A549 (cell line): Measurements from ENCODE around the gene BMPER. TPM values are rescaled to one million over a fixed set of nuclear protein-coding genes. Genes with fewer than 3 reads are reported as not detected.

Experiments used
- ATAC-seq, 2 experiments: fragments of 200-7000 bp in 1 of 2; fragments of >200 bp in 1 of 2; cut with Nextera tagmentation in 1 of 2; cut with Tn5 transposase in 1 of 2; 3 replicates each; pipeline versions ENCODE4 v1.8.0 to v1.9.1; 2018 to 2020; ENCODE audit warnings: mild to moderate bottlenecking in 1 of 2, moderate library complexity in 1 of 2
- CTCF ChIA-PET: fragments of 300-600 bp; sonication (Branson Sonifier 250); formaldehyde crosslinking; extraction: SDS; loops from one replicate; lab custom pipeline; 2021; ENCODE audit warnings: antibody characterized with exemption, inconsistent platforms; lab: Yijun Ruan, JAX
- POLR2A ChIA-PET: fragments of 350-600 bp; formaldehyde crosslinking; extraction: SDS; loops from one replicate; lab custom pipeline; 2021; ENCODE audit warnings: antibody characterized with exemption, inconsistent platforms; lab: Yijun Ruan, JAX
- DNase-seq, 2 experiments: peaks; one replicate each; pipeline versions ENCODE4 v3.0.0 to v3.0.0-alpha.2; 2011 to 2016; ENCODE audit warnings: low read depth in 1 of 2, low spot score in 1 of 2
- FAIRE-seq: peaks from 2 replicates; lab custom pipeline; 2011; peaks lifted over from hg19 to GRCh38; lab: Jason Lieb, UNC
- H3K27ac ChIP-seq, 2 experiments: fragments of >200 bp; sonication (Bioruptor Twin); formaldehyde crosslinking; 3 replicates each; pipeline ENCODE4 v1.5.1; 2016 to 2017
- H3K4me1 ChIP-seq: fragments of >200 bp; sonication (Bioruptor Twin); formaldehyde crosslinking; 3 replicates; pipeline ENCODE4 v1.6.1; 2016
- H3K4me2 ChIP-seq: fragments of >200 bp; sonication (Bioruptor Twin); formaldehyde crosslinking; 3 replicates; pipeline ENCODE4 v1.6.1; 2016
- H3K4me3 ChIP-seq: fragments of >200 bp; sonication (Bioruptor Twin); formaldehyde crosslinking; 3 replicates; pipeline ENCODE4 v1.5.1; 2016
- H3K9me3 ChIP-seq: fragments of >200 bp; sonication (Bioruptor Twin); formaldehyde crosslinking; 3 replicates; pipeline ENCODE4 v1.6.1; 2016
- CBX2 ChIP-seq: fragments of 200-600 bp; sonication (generic); IDR thresholded peaks from 2 replicates; pipeline ENCODE4 v1.6.1; 2016; ENCODE audit warnings: low read depth, mild to moderate bottlenecking, borderline replicate concordance
- CBX8 ChIP-seq: fragments of 200-600 bp; sonication (generic); IDR thresholded peaks from 2 replicates; pipeline ENCODE4 v1.6.1; 2016
- CEBPB ChIP-seq, 2 experiments: fragments of >200 bp in 1 of 2; sonication (Bioruptor Twin) in 1 of 2; formaldehyde crosslinking in 1 of 2; IDR thresholded peaks; 2 replicates each; pipeline ENCODE4 v1.6.1; 2012 to 2016
- CTCF ChIP-seq: fragments of >200 bp; sonication (Bioruptor Twin); formaldehyde crosslinking; IDR thresholded peaks from 3 replicates; pipeline ENCODE4 v1.5.1; 2016
- EHF ChIP-seq: fragments of 250-450 bp; sonication (Bioruptor Pico); IDR thresholded peaks from 2 replicates; pipeline ENCODE4 v1.5.0; 2020; ENCODE audit warnings: mild to moderate bottlenecking
- ELK1 ChIP-seq: fragments of 150-350 bp; IDR thresholded peaks from 2 replicates; pipeline ENCODE4 v1.6.1; 2014; ENCODE audit warnings: low read depth, mild to moderate bottlenecking, low read length
- ESRRA ChIP-seq: fragments of 150-350 bp; IDR thresholded peaks from 2 replicates; pipeline ENCODE4 v1.6.1; 2014; ENCODE audit warnings: mild to moderate bottlenecking, low read length, borderline replicate concordance
- FOXS1 ChIP-seq: fragments of 250-450 bp; sonication (Bioruptor Pico); IDR thresholded peaks from 2 replicates; pipeline ENCODE4 v1.5.0; 2020; ENCODE audit warnings: mild to moderate bottlenecking, moderate library complexity
- JUN ChIP-seq, 2 experiments: fragments of >200 bp; sonication (Bioruptor Twin); formaldehyde crosslinking; IDR thresholded peaks; 2 replicates in 1 of 2; 3 replicates in 1 of 2; pipeline ENCODE4 v1.6.1; 2016 to 2017
- KDM1A ChIP-seq: fragments of 200-600 bp; sonication (generic); IDR thresholded peaks from 2 replicates; pipeline ENCODE4 v1.6.1; 2016; ENCODE audit warnings: low read depth, mild to moderate bottlenecking
- KDM5A ChIP-seq: fragments of 200-600 bp; sonication (generic); IDR thresholded peaks from 2 replicates; pipeline ENCODE4 v1.6.1; 2016; ENCODE audit warnings: antibody characterized with exemption, mild to moderate bottlenecking
- MAX ChIP-seq: IDR thresholded peaks from 2 replicates; pipeline ENCODE4 v1.6.1; 2012
- NPAS2 ChIP-seq: fragments of 250-450 bp; sonication (Bioruptor Pico); IDR thresholded peaks from 2 replicates; pipeline ENCODE4 v1.8.0; 2022; ENCODE audit warnings: mild to moderate bottlenecking, moderate library complexity, borderline replicate concordance
- POLR2A ChIP-seq: IDR thresholded peaks from 2 replicates; pipeline ENCODE4 v1.6.1; 2012; ENCODE audit warnings: mild to moderate bottlenecking, low read length
- REST ChIP-seq: fragments of 200-600 bp; sonication (generic); IDR thresholded peaks from 2 replicates; pipeline ENCODE4 v1.6.1; 2016; ENCODE audit warnings: antibody characterized with exemption, mild to moderate bottlenecking, moderate library complexity
- RFX5 ChIP-seq: fragments of 450-650 bp; IDR thresholded peaks from 2 replicates; pipeline ENCODE4 v1.7.1; 2014; ENCODE audit warnings: antibody characterized with exemption, mild to moderate bottlenecking, moderate library complexity
- RNF2 ChIP-seq: fragments of 200-600 bp; sonication (generic); IDR thresholded peaks from 2 replicates; pipeline ENCODE4 v1.6.1; 2016; ENCODE audit warnings: low read depth, mild to moderate bottlenecking, antibody characterized with exemption, moderate library complexity, borderline replicate concordance
- SREBF2 ChIP-seq: fragments of 450-650 bp; IDR thresholded peaks from 2 replicates; pipeline ENCODE4 v1.6.1; 2014; ENCODE audit warnings: mild to moderate bottlenecking, moderate library complexity
- USF2 ChIP-seq: fragments of 450-650 bp; IDR thresholded peaks from 2 replicates; pipeline ENCODE4 v1.6.1; 2014; ENCODE audit warnings: antibody characterized with exemption
- ZC3H11A ChIP-seq: fragments of 450-650 bp; IDR thresholded peaks from 2 replicates; pipeline ENCODE4 v1.6.1; 2014; ENCODE audit warnings: antibody characterized with exemption, mild to moderate bottlenecking
- ZNF302 ChIP-seq: fragments of 250-450 bp; sonication (Bioruptor Pico); IDR thresholded peaks from 2 replicates; pipeline ENCODE4 v1.9.0; 2021; ENCODE audit warnings: inconsistent platforms, mild to moderate bottlenecking, moderate library complexity
- WGBS: methylation state at CpG from one replicate; pipeline ENCODE4 v1.1.6; 2017; ENCODE audit errors: missing lambda C conversion rate; 5-methylcytosine and 5-hydroxymethylcytosine counted together
- polyA plus RNA-seq, 4 experiments: library from polyadenylated mRNA; depleted of rRNA in 3 of 4; stranded (reverse); fragments of >200 nt; fragmentation: RNase III in 1 of 4; extraction: RNeasy Plus Mini Kit Qiagen cat#74134 plus additional on column Dnase treatment in 1 of 4; gene quantifications; 2 replicates in 3 of 4; 3 replicates in 1 of 4; pipeline ENCODE4 v1.2.3, GENCODE V29; 2011 to 2017

Gene BMPER
- polyA plus RNA-seq, 2 of the 4 experiments (the other 2 are of a cell fraction): 5.0 to 5.8 TPM

- no peak for TF ChIP-seq CTCF
These were observed 12.4 kb upstream of the BMPER start (continued) for GRCh38 chr7:33892945-33893344.

GRCh38 chr7:33893377-33893776, 12.0 kb upstream of the BMPER start:
- H3K4me2 ChIP-seq: no peak overlapping the region
- ATAC-seq (no peak), FAIRE-seq (no peak), DNase-seq (no peak)
- H3K27ac ChIP-seq: no peak overlapping the region
- H3K4me3 ChIP-seq: no peak overlapping the region
- WGBS: 68% methylated on average over 4 of the region's 4 CpGs
- no peaks in the 10 kb centered on the region for H3K4me1 ChIP-seq
- no peak for TF ChIP-seq SREBF2
- no peak for TF ChIP-seq NPAS2 (CRISPR knock-in tag)
- TF ChIP-seq RFX5: no peak
- no peak for TF ChIP-seq ZC3H11A
- TF ChIP-seq FOXS1 (CRISPR knock-in tag): no peak
- no peak for TF ChIP-seq ELK1
- no peak for TF ChIP-seq EHF (CRISPR knock-in tag)
- no peak for TF ChIP-seq KDM1A
- TF ChIP-seq CEBPB (IDR thresholded peaks at IDR 0.05): no peak
- no peak for TF ChIP-seq KDM5A
- no peak for TF ChIP-seq CBX8
- no peak for TF ChIP-seq MAX
- TF ChIP-seq CTCF: no peak
- no peak for TF ChIP-seq CBX2
- TF ChIP-seq ESRRA: no peak
- no peak for TF ChIP-seq USF2
- TF ChIP-seq ZNF302 (CRISPR knock-in tag): no peak
- POLR2A ChIA-PET: no interaction called here
- no peaks in the 10 kb centered on the region for H3K9me3 ChIP-seq
- CTCF ChIA-PET: interaction anchor here (0.9 to 5.7 kb wide), 10 partner anchors 8 to 178 kb away, joined by 3 to 67 read pairs (median 12); partner anchors contain the start of gene BMPER

GRCh38 chr7:33895025-33895804, 10.1 kb upstream of the BMPER start:
- peak overlapping the region; percentile 37; the same call in 1 of the 3 replicates for H3K4me2 ChIP-seq
- peak; percentile 23 for FAIRE-seq
- ChIA-PET POLR2A (no interaction called here), CTCF (interaction anchor here (0.5 to 5.7 kb wide), 60 partner anchors 9 to 945 kb away, joined by 3 to 67 read pairs (median 4); partner anchors contain the start of gene BMPER)
- WGBS: 24% methylated on average over 17 of the region's 17 CpGs
- no peak overlapping the region for H3K4me3 ChIP-seq
- peaks cover 4% of the 10 kb centered on the region; the same call in 2 of the 3 replicates for H3K4me1 ChIP-seq
- no peaks in the 10 kb centered on the region for H3K9me3 ChIP-seq
- DNase-seq: peak; percentile 72 to 80
- no peak overlapping the region for H3K27ac ChIP-seq
- peak; percentile 99 to 100 for ATAC-seq
- TF ChIP-seq POLR2A (no peak), JUN (IDR thresholded peaks at IDR 0.05) (no peak), REST (no peak), RNF2 (no peak), CTCF (peak; percentile 80)
